ENCODE results near the gene SLC6A8.

Gene SLC6A8

GRCh38 chrX:153647461-153648357 lies 40.0 kb upstream of the SLC6A8 start:
- Histone ChIP-seq H3K4me2 (no peak overlapping the region), H3K9ac (no peak overlapping the region), H3K4me3 (no peak overlapping the region)

GRCh38 chrX:153648358-153649177 lies 39.2 kb upstream of the SLC6A8 start:
- Histone ChIP-seq H3K4me2 (no peak overlapping the region), H4K20me1 (peaks cover 31% of the 10 kb centered on the region), H3K9me3 (peaks cover 46% of the 10 kb centered on the region), H3K9ac (no peak overlapping the region), H3K4me1 (peaks cover 3% of the 10 kb centered on the region), H3K27me3 (peaks cover 55% of the 10 kb centered on the region), H3K27ac (no peak overlapping the region), H3K36me3 (no peaks in the 10 kb centered on the region), H3K4me3 (no peak overlapping the region)
- TF ChIP-seq Cebpa-rat (IDR thresholded peaks at IDR 0.05), result no peak

More at GRCh38 chrX:153647461-153648357, 40.0 kb upstream of the SLC6A8 start:
- Histone ChIP-seq H4K20me1 (peaks cover 31% of the 10 kb centered on the region), H3K9me3 (peaks cover 46% of the 10 kb centered on the region), H3K4me1 (peaks cover 11% of the 10 kb centered on the region), H3K27ac (no peak overlapping the region), H3K27me3 (peaks cover 63% of the 10 kb centered on the region), H3K36me3 (no peaks in the 10 kb centered on the region)
- no peak for TF ChIP-seq Cebpa-rat (IDR thresholded peaks at IDR 0.05)

GRCh38 chrX:153649178-153649914 lies 38.4 kb upstream of the SLC6A8 start:
- H3K4me1 ChIP-seq, result no peaks in the 10 kb centered on the region; the same call in 1 of the 2 replicates
- no peaks in the 10 kb centered on the region for H3K36me3 ChIP-seq
- peaks cover 50% of the 10 kb centered on the region for H3K9me3 ChIP-seq
- no peak for TF ChIP-seq Cebpa-rat (IDR thresholded peaks at IDR 0.05)
- no peak overlapping the region for H3K4me3 ChIP-seq
- no peak overlapping the region for H3K4me2 ChIP-seq
- H4K20me1 ChIP-seq, result peaks cover 30% of the 10 kb centered on the region
- H3K27me3 ChIP-seq, result peaks cover 50% of the 10 kb centered on the region
- no peak overlapping the region for H3K27ac ChIP-seq
- H3K9ac ChIP-seq, result no peak overlapping the region

- H3K9me3 ChIP-seq, result peaks cover 56% of the 10 kb centered on the region
- H3K27me3 ChIP-seq, result peaks cover 45% of the 10 kb centered on the region
- no peaks in the 10 kb centered on the region for H3K36me3 ChIP-seq
- H3K27ac ChIP-seq, result no peak overlapping the region
- TF ChIP-seq Cebpa-rat (IDR thresholded peaks at IDR 0.05), result no peak
- no peaks in the 10 kb centered on the region; the same call in 1 of the 2 replicates for H3K4me1 ChIP-seq
- H3K4me2 ChIP-seq, result no peak overlapping the region
- peaks cover 22% of the 10 kb centered on the region for H4K20me1 ChIP-seq
- no peak overlapping the region for H3K4me3 ChIP-seq
- no peak overlapping the region for H3K9ac ChIP-seq
Observed at GRCh38 chrX:153649915-153650782, 37.6 kb upstream of the SLC6A8 start.

- Histone ChIP-seq H3K4me3 (no peak overlapping the region), H3K9ac (no peak overlapping the region), H4K20me1 (peaks cover 16% of the 10 kb centered on the region), H3K9me3 (peaks cover 54% of the 10 kb centered on the region), H3K36me3 (no peaks in the 10 kb centered on the region), H3K27me3 (peaks cover 37% of the 10 kb centered on the region), H3K4me2 (no peak overlapping the region), H3K27ac (no peak overlapping the region), H3K4me1 (no peaks in the 10 kb centered on the region; the same call in 1 of the 2 replicates)
- no peak for TF ChIP-seq Cebpa-rat (IDR thresholded peaks at IDR 0.05)
Observed at GRCh38 chrX:153650959-153651358, 36.8 kb upstream of the SLC6A8 start.

- no peak overlapping the region for H3K27ac ChIP-seq
- no peak overlapping the region for H3K4me3 ChIP-seq
- no peak overlapping the region for H3K9ac ChIP-seq
- peaks cover 54% of the 10 kb centered on the region for H3K9me3 ChIP-seq
- peaks cover 30% of the 10 kb centered on the region for H3K27me3 ChIP-seq
- no peak overlapping the region for H3K4me2 ChIP-seq
- peaks cover 10% of the 10 kb centered on the region for H4K20me1 ChIP-seq
- H3K4me1 ChIP-seq, result no peaks in the 10 kb centered on the region; the same call in 1 of the 2 replicates
- H3K36me3 ChIP-seq, result no peaks in the 10 kb centered on the region
- no peak for TF ChIP-seq Cebpa-rat (IDR thresholded peaks at IDR 0.05)
Observed at GRCh38 chrX:153651540-153652079, 36.1 kb upstream of the SLC6A8 start.

- H3K4me1 ChIP-seq, result no peaks in the 10 kb centered on the region
- peaks cover 11% of the 10 kb centered on the region for H3K27me3 ChIP-seq
- no peaks in the 10 kb centered on the region for H4K20me1 ChIP-seq
- H3K27ac ChIP-seq, result no peak overlapping the region
- no peak for TF ChIP-seq Cebpa-rat (IDR thresholded peaks at IDR 0.05)
- no peak overlapping the region for H3K9ac ChIP-seq
- no peak overlapping the region for H3K4me2 ChIP-seq
- H3K4me3 ChIP-seq, result no peak overlapping the region
- peaks cover 42% of the 10 kb centered on the region for H3K9me3 ChIP-seq
- no peaks in the 10 kb centered on the region for H3K36me3 ChIP-seq
Observed at GRCh38 chrX:153653556-153653955, 34.2 kb upstream of the SLC6A8 start.

GRCh38 chrX:153657161-153657560 lies 30.6 kb upstream of the SLC6A8 start:
- Histone ChIP-seq H3K4me3 (no peak overlapping the region), H3K9ac (no peak overlapping the region), H3K9me3 (peaks cover 32% of the 10 kb centered on the region), H3K36me3 (no peaks in the 10 kb centered on the region), H4K20me1 (no peaks in the 10 kb centered on the region), H3K4me2 (no peak overlapping the region), H3K27ac (no peak overlapping the region), H3K27me3 (peaks cover 32% of the 10 kb centered on the region), H3K4me1 (no peaks in the 10 kb centered on the region)
- no peak for TF ChIP-seq Cebpa-rat (IDR thresholded peaks at IDR 0.05)
